ENCODE data around the gene CUL5.

CUL5 gene

GRCh38 chr11:108035690-108036089, 27.0 kb downstream of the CUL5 start:
- DNase-seq (ENCODE audit: low read depth): no peak
- no peak for TF ChIP-seq CTCF (IDR thresholded peaks at IDR 0.05; ENCODE audit: control insufficient read depth, extremely low read depth, insufficient read depth)
- no peak overlapping the region for H3K4me3 ChIP-seq (ENCODE audit: low read depth, low read length)

- no peak for DNase-seq (ENCODE audit: low read depth)
- TF ChIP-seq CTCF (IDR thresholded peaks at IDR 0.05; ENCODE audit: control insufficient read depth, extremely low read depth, insufficient read depth): no peak
- H3K4me3 ChIP-seq (ENCODE audit: low read depth, low read length): no peak overlapping the region
Measured at GRCh38 chr11:108037211-108037610, 28.5 kb downstream of the CUL5 start.

GRCh38 chr11:108037636-108038035, 28.9 kb downstream of the CUL5 start:
- H3K4me3 ChIP-seq (ENCODE audit: low read depth, low read length): no peak overlapping the region
- DNase-seq (ENCODE audit: low read depth): no peak
- TF ChIP-seq CTCF (IDR thresholded peaks at IDR 0.05; ENCODE audit: control insufficient read depth, extremely low read depth, insufficient read depth): no peak

GRCh38 chr11:108048269-108048668, 39.6 kb downstream of the CUL5 start:
- DNase-seq (ENCODE audit: low read depth): no peak
- no peak overlapping the region for H3K4me3 ChIP-seq (ENCODE audit: low read depth, low read length)
- no peak for TF ChIP-seq CTCF (IDR thresholded peaks at IDR 0.05; ENCODE audit: control insufficient read depth, extremely low read depth, insufficient read depth)

- no peak for TF ChIP-seq CTCF (IDR thresholded peaks at IDR 0.05; ENCODE audit: control insufficient read depth, extremely low read depth, insufficient read depth)
- DNase-seq (ENCODE audit: low read depth): no peak
- H3K4me3 ChIP-seq (ENCODE audit: low read depth, low read length): no peak overlapping the region
Measured at GRCh38 chr11:108062336-108062735, 53.6 kb downstream of the CUL5 start.

- no peak overlapping the region for H3K4me3 ChIP-seq (ENCODE audit: low read depth, low read length)
- DNase-seq (ENCODE audit: low read depth): no peak
- no peak for TF ChIP-seq CTCF (IDR thresholded peaks at IDR 0.05; ENCODE audit: control insufficient read depth, extremely low read depth, insufficient read depth)
Measured at GRCh38 chr11:108063410-108063809, 54.7 kb downstream of the CUL5 start.

- H3K4me3 ChIP-seq (ENCODE audit: low read depth, low read length): no peak overlapping the region
- no peak for TF ChIP-seq CTCF (IDR thresholded peaks at IDR 0.05; ENCODE audit: control insufficient read depth, extremely low read depth, insufficient read depth)
- DNase-seq (ENCODE audit: low read depth): no peak
Measured at GRCh38 chr11:108069947-108070346, 61.2 kb downstream of the CUL5 start.

Measured in LNCaP clone FGC (cell line).